ENCODE data around the gene RANBP6.

GRCh38 chr9:6040077-6040476 is 24.7 kb upstream of the RANBP6 start:
- TF ChIP-seq CTCF (IDR thresholded peaks at IDR 0.05): no peak
- TF ChIP-seq EZH2 (IDR thresholded peaks at IDR 0.05; ENCODE audit: borderline replicate concordance, insufficient read depth, low read depth, low read length, poor library complexity, severe bottlenecking): no peak
